ENCODE results near the gene SLC7A5. TPM values are rescaled to one million over a fixed set of nuclear protein-coding genes. Genes with fewer than 3 reads are reported as not detected.
"Not testable (repeated sequence)": the region's sequence is repeated elsewhere in the genome, so short reads cannot be mapped to it uniquely, and the experiment has no call there.

The SLC7A5 gene
- total RNA-seq = 100 to 1,000 TPM; 337 to 354 TPM

DNA sequence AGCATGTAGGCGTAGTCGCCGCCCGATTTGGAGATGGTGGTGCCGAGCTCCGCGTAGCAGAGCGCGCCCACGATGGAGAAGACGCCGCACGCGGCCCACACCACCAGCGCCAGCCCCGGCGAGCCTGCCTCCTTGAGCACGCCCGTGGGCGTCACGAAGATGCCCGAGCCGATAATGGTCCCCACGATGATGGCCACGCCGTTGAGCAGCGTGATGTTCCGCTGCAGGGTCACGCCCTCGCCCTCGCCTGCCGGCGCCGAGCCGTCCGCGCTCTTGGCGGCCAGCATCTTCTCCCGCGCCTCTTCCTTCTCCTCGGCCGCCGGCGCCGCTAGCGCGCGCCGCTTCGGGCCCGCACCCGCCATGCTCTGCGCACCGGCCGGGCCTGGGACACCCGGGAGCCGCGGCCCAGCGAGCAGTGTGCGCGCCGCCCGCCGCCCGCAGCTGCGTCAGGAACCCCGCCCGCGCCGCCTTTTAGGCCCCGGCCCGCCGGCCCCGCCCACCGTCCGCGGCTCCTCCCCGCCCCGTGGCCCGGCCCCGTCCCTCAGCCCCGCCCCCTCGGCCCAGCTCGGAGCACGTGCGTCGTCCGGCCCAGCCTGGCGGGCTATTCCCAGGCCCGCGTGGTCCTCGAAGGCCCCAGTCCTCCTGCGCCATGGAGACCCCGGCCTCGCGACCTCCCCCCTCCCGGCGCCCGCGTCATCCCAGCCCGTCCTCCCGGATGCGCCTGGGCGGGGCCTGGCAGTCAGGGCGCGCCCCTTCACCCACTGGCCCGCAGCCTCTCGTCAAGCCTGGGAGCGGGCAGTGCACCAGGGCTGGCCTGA is at the start of gene SLC7A5:
Gene SLC7A5 (minus strand): TSS at position 447 of the 818 bp plus-strand sequence. CDS start 85 bp downstream, at position 362.
- POLR2A ChIA-PET = interaction anchor here (0.6 to 5.1 kb wide), 9 partner anchors 13 to 489 kb away, joined by 3 to 46 read pairs (median 3); partner anchors contain the start of gene FBXO31
- Mint-ChIP-seq H3K36me3 (ENCODE audit: low read depth) (peaks cover 44% of the 10 kb centered on the region), H3K4me3 (peak within 1 kb of the TSS; percentile 99), H3K4me1 (peaks cover 47% of the 10 kb centered on the region), H3K27ac (peak within 1 kb of the TSS; percentile 99)
- CTCF ChIA-PET = interaction anchor here (1.4 to 5.5 kb wide), 3 partner anchors 19 to 89 kb away, joined by 7 to 86 read pairs (median 11); no protein-coding TSS in a partner anchor
- intact Hi-C loops (cut with DNase I, micrococcal nuclease) = loop anchor here in 1 of 2 experiments (2.0 kb wide), 3 partner anchors 376 to 584 kb away; partner anchors contain the start of genes FBXO31, ZCCHC14 and ZFPM1
- not testable (repeated sequence) for H3K9me3 Mint-ChIP-seq (ENCODE audit: low read depth); H3K27me3 Mint-ChIP-seq
- peak; percentile 95 for DNase-seq
- peak; percentile 53 for ATAC-seq

GRCh38 chr16:87918338-87918737 is 49.0 kb upstream of the SLC7A5 start:
- Mint-ChIP-seq H3K4me3 (no peak overlapping the region), H3K9me3 (ENCODE audit: low read depth) (no peaks in the 10 kb centered on the region), H3K4me1 (no peaks in the 10 kb centered on the region), H3K27ac (no peak overlapping the region), H3K27me3 (no peaks in the 10 kb centered on the region), H3K36me3 (ENCODE audit: low read depth) (no peaks in the 10 kb centered on the region)
- CTCF ChIA-PET = interaction anchor here (0.5 to 1.3 kb wide), 2 partner anchors 68 to 139 kb away, joined by 3 read pairs; no protein-coding TSS in a partner anchor
- ATAC-seq (no peak), DNase-seq (no peak)
- intact Hi-C loops (cut with DNase I, micrococcal nuclease) = no loop called here
- POLR2A ChIA-PET = no interaction called here

DNA sequence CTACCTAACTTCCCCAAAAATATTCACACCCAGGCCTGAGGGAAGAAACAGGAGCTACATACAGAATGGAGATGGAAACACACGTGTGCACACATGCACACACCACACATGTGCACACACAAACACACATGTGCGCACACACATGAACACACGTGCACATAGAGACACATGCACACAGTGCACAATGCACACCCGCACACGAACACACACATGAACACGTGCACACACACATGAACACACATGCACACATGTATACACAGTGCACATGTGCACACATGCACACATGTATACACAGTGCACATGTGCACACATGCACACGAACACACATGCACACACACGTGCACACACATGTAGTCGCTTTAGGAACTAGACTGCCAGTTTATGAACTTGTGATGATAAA is 48.2 kb upstream of the SLC7A5 start:
- Mint-ChIP-seq H3K27me3 (no peaks in the 10 kb centered on the region), H3K4me1 (no peaks in the 10 kb centered on the region), H3K36me3 (ENCODE audit: low read depth) (no peaks in the 10 kb centered on the region), H3K4me3 (no peak overlapping the region), H3K9me3 (ENCODE audit: low read depth) (no peaks in the 10 kb centered on the region), H3K27ac (no peak overlapping the region)
- intact Hi-C loops (cut with DNase I, micrococcal nuclease) = no loop called here
- ATAC-seq = no peak
- CTCF ChIA-PET = interaction anchor here (1.0 to 1.3 kb wide), 2 partner anchors 68 to 149 kb away, joined by 3 read pairs; no protein-coding TSS in a partner anchor
- POLR2A ChIA-PET = no interaction called here
- no peak for DNase-seq

GRCh38 chr16:87914812-87915211 is 45.5 kb upstream of the SLC7A5 start:
- ChIA-PET POLR2A (no interaction called here), CTCF (interaction anchor here (1.1 to 1.4 kb wide), 2 partner anchors 136 to 146 kb away, joined by 3 to 5 read pairs; no protein-coding TSS in a partner anchor)
- no peak for ATAC-seq
- intact Hi-C loops (cut with DNase I, micrococcal nuclease) = no loop called here
- Mint-ChIP-seq H3K27me3 (no peaks in the 10 kb centered on the region), H3K9me3 (ENCODE audit: low read depth) (no peaks in the 10 kb centered on the region), H3K27ac (no peak overlapping the region), H3K4me3 (no peak overlapping the region), H3K36me3 (ENCODE audit: low read depth) (no peaks in the 10 kb centered on the region), H3K4me1 (no peaks in the 10 kb centered on the region)
- no peak for DNase-seq

- POLR2A ChIA-PET = interaction anchor here (0.6 kb wide), 1 partner anchor 54 kb away, joined by 3 read pairs; no protein-coding TSS in a partner anchor
- H3K27me3 Mint-ChIP-seq; H3K36me3 Mint-ChIP-seq (ENCODE audit: low read depth); ATAC-seq; DNase-seq; H3K27ac Mint-ChIP-seq; H3K4me1 Mint-ChIP-seq; H3K4me3 Mint-ChIP-seq; intact Hi-C loops (cut with DNase I, micrococcal nuclease); H3K9me3 Mint-ChIP-seq (ENCODE audit: low read depth): not testable (repeated sequence)
- CTCF ChIA-PET = interaction anchor here (0.6 to 1.5 kb wide), 3 partner anchors 98 to 146 kb away, joined by 3 to 6 read pairs (median 5); no protein-coding TSS in a partner anchor
Observed at GRCh38 chr16:87914021-87914725, 44.9 kb upstream of the SLC7A5 start.

DNA sequence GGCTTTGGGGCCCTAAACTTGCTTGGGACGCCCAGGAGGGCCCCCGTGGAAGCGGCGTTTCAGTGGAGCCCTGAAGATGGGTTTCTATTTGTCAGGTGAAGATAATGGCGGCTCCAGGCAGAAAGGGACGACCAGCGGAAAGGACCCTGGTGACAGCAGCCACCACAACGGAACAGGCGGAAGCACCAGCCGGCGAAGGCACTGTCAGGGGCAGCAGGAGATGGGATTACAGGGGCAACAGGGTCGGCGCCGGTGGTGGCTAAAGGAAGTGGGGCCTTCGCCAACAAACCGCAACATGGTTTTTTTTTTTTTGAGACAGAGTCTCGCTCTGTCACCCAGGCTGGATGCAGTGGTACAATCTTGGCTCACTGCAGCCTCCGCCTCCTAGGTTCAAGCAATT is 43.4 kb upstream of the SLC7A5 start:
- H3K4me3 Mint-ChIP-seq; H3K9me3 Mint-ChIP-seq (ENCODE audit: low read depth); POLR2A ChIA-PET; intact Hi-C loops (cut with DNase I, micrococcal nuclease); H3K27me3 Mint-ChIP-seq; ATAC-seq; H3K36me3 Mint-ChIP-seq (ENCODE audit: low read depth); DNase-seq: not testable (repeated sequence)
- H3K27ac Mint-ChIP-seq = peak overlapping the region; percentile 25
- peaks cover 12% of the 10 kb centered on the region for H3K4me1 Mint-ChIP-seq
- CTCF ChIA-PET = interaction anchor here (1.5 to 4.0 kb wide), 2 partner anchors 63 to 134 kb away, joined by 6 to 25 read pairs; no protein-coding TSS in a partner anchor

DNA sequence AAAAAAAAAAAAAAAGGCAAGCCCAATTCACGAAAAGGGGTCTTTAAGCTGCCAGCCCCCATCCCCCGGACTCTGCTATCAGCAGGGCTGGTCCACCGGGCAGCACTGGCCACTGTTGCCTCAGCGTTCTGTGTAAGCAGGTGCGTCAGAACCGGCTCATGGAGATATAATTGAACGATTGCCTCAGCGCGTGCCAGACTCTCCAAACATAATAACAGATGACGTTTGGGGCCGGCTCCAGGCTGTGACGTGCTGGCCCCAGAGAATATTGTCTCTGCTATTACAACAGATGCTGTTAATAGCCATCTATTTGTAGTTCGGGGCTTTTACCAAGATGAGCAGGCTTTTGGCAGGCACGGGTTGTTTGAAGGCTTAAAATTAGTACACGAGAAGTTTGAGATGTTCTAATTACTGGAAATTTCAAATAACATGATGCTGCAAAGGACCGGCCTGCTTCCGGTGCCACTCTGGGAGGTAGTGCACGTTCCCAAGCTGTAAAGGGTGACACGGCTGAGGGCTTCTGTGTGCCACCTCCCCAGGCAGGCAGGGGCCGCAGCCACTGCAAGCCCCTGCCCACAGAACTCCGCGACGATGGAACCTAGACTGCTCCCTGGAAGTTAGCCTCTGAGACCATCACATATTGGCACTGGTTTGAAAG is 41.9 kb upstream of the SLC7A5 start:
- H3K27ac Mint-ChIP-seq; ATAC-seq; H3K27me3 Mint-ChIP-seq; H3K9me3 Mint-ChIP-seq (ENCODE audit: low read depth); intact Hi-C loops (cut with DNase I, micrococcal nuclease); DNase-seq; H3K36me3 Mint-ChIP-seq (ENCODE audit: low read depth); H3K4me3 Mint-ChIP-seq: not testable (repeated sequence)
- H3K4me1 Mint-ChIP-seq = peaks cover 12% of the 10 kb centered on the region
- POLR2A ChIA-PET = interaction anchor here (0.6 kb wide), 1 partner anchor 99 kb away, joined by 3 read pairs; no protein-coding TSS in a partner anchor
- CTCF ChIA-PET = interaction anchor here (1.6 to 4.0 kb wide), 4 partner anchors 16 to 132 kb away, joined by 4 to 25 read pairs (median 10); no protein-coding TSS in a partner anchor

GRCh38 chr16:87909203-87909935 is 40.1 kb upstream of the SLC7A5 start:
- Mint-ChIP-seq H3K27ac (peak overlapping the region; percentile 84), H3K4me3 (peak overlapping the region; percentile 34), H3K4me1 (peaks cover 13% of the 10 kb centered on the region)
- H3K36me3 Mint-ChIP-seq (ENCODE audit: low read depth); H3K27me3 Mint-ChIP-seq; H3K9me3 Mint-ChIP-seq (ENCODE audit: low read depth); POLR2A ChIA-PET: not testable (repeated sequence)
- DNase-seq = peak; percentile 93
- ATAC-seq = peak; percentile 93
- intact Hi-C loops (cut with DNase I, micrococcal nuclease) = loop anchor here (1.0 to 2.0 kb wide), 7 partner anchors 14 to 130 kb away; no protein-coding TSS in a partner anchor
- CTCF ChIA-PET = interaction anchor here (0.9 to 4.0 kb wide), 12 partner anchors 10 to 130 kb away, joined by 3 to 25 read pairs (median 5); no protein-coding TSS in a partner anchor

GRCh38 chr16:87908101-87908500 is 38.8 kb upstream of the SLC7A5 start:
- DNase-seq; H3K36me3 Mint-ChIP-seq (ENCODE audit: low read depth); H3K4me3 Mint-ChIP-seq; H3K27me3 Mint-ChIP-seq; H3K9me3 Mint-ChIP-seq (ENCODE audit: low read depth); H3K27ac Mint-ChIP-seq; ATAC-seq: not testable (repeated sequence)
- peaks cover 22% of the 10 kb centered on the region for H3K4me1 Mint-ChIP-seq
- intact Hi-C loops (cut with DNase I, micrococcal nuclease) = loop anchor here in 1 of 2 experiments (2.0 kb wide), 1 partner anchor 13 kb away; no protein-coding TSS in a partner anchor
- POLR2A ChIA-PET = interaction anchor here (1.2 kb wide), 1 partner anchor 13 kb away, joined by 9 read pairs; no protein-coding TSS in a partner anchor
- CTCF ChIA-PET = interaction anchor here (0.7 to 4.2 kb wide), 8 partner anchors 8 to 129 kb away, joined by 3 to 18 read pairs (median 7); no protein-coding TSS in a partner anchor

GRCh38 chr16:87905521-87905920 is 36.2 kb upstream of the SLC7A5 start:
- H3K4me3 Mint-ChIP-seq; intact Hi-C loops (cut with DNase I, micrococcal nuclease); H3K27me3 Mint-ChIP-seq; H3K9me3 Mint-ChIP-seq (ENCODE audit: low read depth); DNase-seq; H3K27ac Mint-ChIP-seq; ATAC-seq; H3K36me3 Mint-ChIP-seq (ENCODE audit: low read depth): not testable (repeated sequence)
- POLR2A ChIA-PET = interaction anchor here (1.2 kb wide), 1 partner anchor 30 kb away, joined by 10 read pairs; no protein-coding TSS in a partner anchor
- peaks cover 30% of the 10 kb centered on the region for H3K4me1 Mint-ChIP-seq
- CTCF ChIA-PET = interaction anchor here (0.6 to 4.2 kb wide), 6 partner anchors 34 to 142 kb away, joined by 3 to 18 read pairs (median 3); no protein-coding TSS in a partner anchor

Measured in activated CD4-positive, alpha-beta T cell treated with anti-CD3 and anti-CD28 coated beads for 36 hours (primary cell).